ENCODE results near the gene OR5T2.
"Not testable (repeated sequence)": the region's sequence is repeated elsewhere in the genome, so short reads cannot be mapped to it uniquely, and the experiment has no call there.

Gene OR5T2

DNA sequence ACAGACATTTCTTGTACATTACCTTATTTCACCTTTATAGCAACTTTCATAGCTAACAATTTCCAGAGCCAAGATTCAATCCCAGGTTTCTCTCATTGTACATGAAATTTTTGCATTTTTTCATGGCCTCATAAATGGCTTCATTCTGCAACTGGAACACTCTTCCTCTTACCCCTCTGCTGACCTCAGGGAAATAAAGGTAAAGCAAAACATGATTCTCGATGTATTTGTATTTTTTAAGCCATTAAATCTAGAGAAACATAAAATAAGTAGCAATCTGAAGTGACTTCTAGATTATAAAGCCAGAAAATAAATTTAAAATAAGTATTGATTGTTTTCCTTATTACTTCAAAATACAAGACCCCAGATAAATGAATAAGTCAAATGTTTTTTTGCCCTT, at the start of gene OR5T2:
Gene OR5T2 (minus strand): TSS at position 101 of the 400 bp plus-strand sequence. CDS start 1,193 bp downstream, outside the sequence.
- no peak for DNase-seq

DNA sequence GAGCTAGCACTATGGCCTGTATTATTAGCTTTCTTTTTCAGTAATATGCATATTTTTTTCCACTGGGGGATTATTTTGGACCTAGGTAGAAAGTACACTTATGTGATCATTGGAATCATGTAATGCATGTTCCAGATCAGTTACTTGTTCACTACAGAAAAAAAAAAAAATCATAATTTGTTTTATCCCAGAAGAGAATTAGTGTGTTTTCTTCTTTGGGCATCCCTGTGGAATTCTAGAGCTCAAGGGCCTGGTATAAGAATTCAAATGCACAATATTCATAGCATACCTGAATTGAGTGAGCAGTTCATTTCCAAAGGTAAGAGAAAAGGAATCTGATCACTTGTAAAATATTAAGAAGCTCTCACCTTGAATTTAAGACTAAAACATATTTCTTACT, 39.8 kb upstream of the OR5T2 start, which contains the start of gene OR5T1:
Gene OR5T1 (plus strand): TSS at position 301 of the 400 bp plus-strand sequence. CDS start 1,485 bp downstream, outside the sequence.
- no peak for DNase-seq

DNA sequence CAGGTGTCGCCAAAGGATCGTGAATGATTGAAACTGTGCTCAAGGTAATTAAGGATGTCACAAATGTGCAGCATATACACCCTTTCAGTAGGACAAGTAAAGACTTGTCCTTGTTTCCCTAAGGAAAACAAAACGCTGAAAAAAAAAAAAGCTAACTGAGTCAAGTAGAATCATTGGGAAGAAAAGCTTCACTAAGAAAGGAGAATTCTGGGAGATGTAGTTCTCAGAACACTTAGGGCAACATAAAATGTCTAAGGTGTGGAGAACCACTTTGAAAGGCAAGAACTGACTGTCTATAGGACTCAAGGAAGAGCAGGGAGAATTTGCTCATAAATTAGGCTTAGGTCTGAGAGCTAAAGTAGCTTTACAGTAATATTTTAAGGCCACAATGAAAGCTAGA, 37.0 kb upstream of the OR5T2 start:
- no peak for DNase-seq

DNA sequence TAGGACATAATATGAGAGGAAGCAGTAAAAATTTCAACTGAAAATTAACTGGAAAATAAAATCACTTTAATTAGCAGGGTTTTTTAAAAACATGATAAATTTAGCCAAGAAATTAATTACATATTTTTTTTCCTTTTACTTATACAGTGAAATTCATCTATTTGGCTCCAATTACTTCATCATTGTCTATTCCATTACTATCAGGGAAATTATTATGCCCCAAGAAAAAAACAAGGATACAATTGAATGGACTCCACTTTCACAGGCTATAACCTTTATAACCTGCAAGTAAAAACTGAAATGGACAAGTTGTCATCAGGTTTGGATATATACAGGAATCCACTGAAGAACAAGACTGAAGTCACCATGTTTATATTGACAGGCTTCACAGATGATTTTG, 17.9 kb upstream of the OR5T2 start, which contains the start of gene OR5T3:
Gene OR5T3 (plus strand): TSS at position 301 of the 400 bp plus-strand sequence. CDS start 0 bp downstream, at position 301.
- DNase-seq = no peak

DNA sequence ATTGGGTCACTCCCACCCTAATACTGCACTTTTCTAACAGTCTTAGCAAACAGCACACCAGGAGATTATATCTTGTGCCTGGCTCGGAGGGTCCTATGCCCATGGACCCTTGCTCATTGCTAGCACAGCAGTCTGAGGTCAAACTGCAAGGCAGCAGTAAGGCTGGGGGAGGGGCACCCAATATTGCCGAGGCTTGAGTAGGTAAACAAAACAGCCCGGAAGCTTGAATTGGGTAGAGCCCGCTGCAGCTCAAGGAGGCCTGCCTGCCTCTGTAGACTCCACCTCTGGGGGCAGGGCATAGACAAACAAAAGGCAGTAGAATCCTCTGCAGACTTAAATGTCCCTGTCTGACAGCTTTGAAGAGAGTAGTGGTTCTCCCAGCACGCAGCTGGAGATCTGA, 14.3 kb downstream of the OR5T2 start:
- DNase-seq = not testable (repeated sequence)

DNA sequence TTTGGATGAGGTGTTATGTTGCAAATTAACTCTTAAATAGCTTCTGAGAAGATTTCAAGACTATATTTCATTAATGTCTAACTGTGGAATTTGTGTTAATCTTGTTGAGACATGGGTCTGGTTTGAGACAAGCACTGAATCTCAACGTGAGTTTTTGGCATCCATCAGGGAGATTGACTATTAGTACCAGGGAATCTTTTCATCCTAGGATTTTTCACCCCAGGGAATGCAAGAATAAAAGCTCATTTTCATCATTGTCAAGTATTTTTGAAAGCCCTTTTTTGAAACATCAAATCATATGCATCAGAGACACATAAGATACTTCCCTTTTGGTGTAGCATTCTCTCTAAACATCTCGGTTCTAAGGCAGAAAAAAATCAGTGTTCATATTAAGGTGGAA, 19.5 kb downstream of the OR5T2 start:
- no peak for DNase-seq

DNA sequence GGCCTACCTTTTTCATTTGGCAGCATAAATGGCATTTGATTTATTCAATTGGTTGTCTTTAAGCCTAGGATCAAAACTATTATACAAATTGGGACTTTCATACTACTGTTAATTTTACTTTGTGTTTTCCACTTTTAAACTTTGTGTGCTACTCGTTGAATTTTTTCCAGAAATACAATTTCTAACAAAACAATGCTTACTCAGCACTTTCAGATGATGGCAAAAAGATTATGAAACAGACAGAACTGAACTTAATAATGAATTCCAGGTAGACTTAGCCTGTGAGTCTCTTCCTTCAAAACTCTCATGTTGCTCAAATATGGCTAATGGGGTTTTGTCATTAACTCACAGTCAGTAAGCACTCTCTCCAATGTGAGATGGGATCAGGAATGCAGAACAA, 26.3 kb downstream of the OR5T2 start:
- no peak for DNase-seq

DNA sequence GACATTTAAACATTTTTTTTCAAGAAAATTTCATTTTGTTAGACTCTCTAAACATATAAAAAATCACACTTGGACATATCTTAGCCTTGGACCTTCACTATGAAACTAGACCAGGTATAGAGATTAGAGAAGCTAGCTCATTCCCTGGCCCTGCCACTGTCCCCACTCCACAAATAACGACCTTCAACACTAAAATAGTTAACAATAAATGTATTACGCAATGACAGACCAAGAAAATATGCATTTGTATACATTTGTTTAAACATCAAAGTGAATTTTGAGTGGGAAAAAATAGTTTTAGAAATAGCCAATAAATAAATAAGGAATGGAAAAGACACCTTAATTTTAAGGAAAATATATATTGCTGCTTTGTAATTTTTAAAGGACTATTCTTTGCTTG, 36.7 kb downstream of the OR5T2 start:
- no peak for DNase-seq

DNA sequence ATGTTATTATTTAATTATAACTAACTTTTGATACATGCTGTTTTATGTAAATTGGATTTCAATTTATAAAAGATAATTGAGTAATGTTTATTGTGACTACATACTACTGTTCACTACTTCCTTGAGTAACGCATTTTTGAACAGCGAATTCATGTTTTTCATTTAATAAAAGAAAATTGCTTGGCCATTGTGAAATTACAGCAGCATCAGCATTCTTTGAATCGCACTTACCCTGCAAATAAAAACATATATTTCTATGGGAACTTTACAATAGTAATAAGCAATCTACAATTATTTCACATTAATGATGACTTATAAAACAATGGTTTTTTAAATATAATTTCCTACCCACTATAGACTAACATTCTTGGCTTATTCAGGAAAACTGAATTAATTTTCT, 37.4 kb downstream of the OR5T2 start:
- no peak for DNase-seq

DNA sequence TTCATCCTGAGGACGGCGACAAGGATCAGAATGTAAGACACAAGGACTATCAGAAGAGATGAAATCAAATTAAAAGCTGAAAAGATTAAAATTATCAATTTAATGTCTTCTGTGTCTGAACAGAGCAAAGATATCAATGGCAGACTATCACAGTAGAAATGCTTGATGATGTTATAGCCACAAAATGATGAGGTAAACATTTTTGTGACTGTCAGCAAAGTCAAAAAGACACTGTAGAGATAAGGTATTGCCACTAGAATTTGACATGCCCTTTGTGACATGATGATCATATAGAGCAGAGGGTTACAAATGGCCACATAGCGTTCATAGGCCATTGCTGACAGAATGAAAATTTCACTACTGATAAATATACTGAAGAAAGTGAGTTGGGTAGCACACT, 45.5 kb downstream of the OR5T2 start:
- no peak for DNase-seq

DNA sequence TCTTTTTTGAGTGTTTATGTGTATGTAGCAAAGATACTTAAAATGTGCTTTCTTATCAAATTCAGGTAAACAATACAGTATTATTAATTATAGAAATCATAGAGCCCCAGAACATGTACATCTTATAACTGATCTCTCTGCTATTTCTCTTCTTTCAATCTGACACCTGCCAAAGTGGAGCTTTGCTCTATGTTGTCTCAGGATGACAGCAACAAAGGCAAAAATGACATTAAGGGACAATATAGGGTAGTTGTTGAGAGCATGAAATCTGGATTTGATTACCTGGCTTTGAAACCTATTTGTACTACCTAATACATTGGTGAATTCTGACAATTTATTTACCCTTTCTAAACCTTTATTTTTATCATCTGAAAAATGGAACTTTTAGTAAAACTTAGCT, 50.6 kb downstream of the OR5T2 start:
- DNase-seq = no peak
